Fibroblast of villous mesenchyme (primary cell): ENCODE data around the gene TLE3. TPM values are rescaled to one million over a fixed set of nuclear protein-coding genes. Genes with fewer than 3 reads are reported as not detected.

Experiments used
- DNase-seq: peaks from one replicate; pipeline ENCODE4 v3.0.0-alpha.2; 2010; ENCODE audit warnings: low read depth
- H3K4me3 ChIP-seq: 2 replicates; pipeline ENCODE4 v1.5.1; 2011; ENCODE audit warnings: low read depth, mild to moderate bottlenecking, low read length
- total RNA-seq: library from RNA; depleted of rRNA; stranded (reverse); fragments of >200 nt; gene quantifications from 2 replicates; pipeline ENCODE4 v1.2.3, GENCODE V29; 2012
- TF ChIP-seq, protein P1 (sequence below): IDR thresholded peaks from 2 replicates; pipeline ENCODE4 v1.5.1; 2012; ENCODE audit warnings: low read depth, mild to moderate bottlenecking, low read length; ENCODE audit not compliant: insufficient read depth

The TLE3 gene
- total RNA-seq, 1 donor: 13.0 TPM

- DNase-seq: no peak
These were observed 6.3 kb upstream of the TLE3 start for GRCh38 chr15:70103880-70104626.

DNA sequence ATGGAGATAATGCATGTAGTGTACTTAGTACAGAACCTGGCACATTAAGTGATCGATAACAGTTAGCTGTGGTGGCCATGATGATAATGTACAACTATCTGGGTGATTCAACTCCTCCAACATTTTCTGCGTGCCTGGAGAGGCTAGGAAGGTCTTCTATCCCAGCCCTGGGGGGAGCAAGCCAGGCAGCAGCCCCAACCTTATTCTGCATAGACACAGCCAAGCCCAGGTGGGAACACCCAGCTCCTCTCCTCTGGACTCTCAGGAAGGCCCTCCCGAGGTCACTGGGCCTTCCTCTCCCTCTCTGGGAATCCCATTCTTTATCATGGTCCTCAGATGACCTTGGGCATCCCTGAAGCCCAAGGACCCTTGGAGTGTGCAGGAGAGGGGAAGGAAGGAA is 5.1 kb upstream of the TLE3 start:
- H3K4me3 ChIP-seq: no peak overlapping the region
- TF ChIP-seq, protein P1, sequence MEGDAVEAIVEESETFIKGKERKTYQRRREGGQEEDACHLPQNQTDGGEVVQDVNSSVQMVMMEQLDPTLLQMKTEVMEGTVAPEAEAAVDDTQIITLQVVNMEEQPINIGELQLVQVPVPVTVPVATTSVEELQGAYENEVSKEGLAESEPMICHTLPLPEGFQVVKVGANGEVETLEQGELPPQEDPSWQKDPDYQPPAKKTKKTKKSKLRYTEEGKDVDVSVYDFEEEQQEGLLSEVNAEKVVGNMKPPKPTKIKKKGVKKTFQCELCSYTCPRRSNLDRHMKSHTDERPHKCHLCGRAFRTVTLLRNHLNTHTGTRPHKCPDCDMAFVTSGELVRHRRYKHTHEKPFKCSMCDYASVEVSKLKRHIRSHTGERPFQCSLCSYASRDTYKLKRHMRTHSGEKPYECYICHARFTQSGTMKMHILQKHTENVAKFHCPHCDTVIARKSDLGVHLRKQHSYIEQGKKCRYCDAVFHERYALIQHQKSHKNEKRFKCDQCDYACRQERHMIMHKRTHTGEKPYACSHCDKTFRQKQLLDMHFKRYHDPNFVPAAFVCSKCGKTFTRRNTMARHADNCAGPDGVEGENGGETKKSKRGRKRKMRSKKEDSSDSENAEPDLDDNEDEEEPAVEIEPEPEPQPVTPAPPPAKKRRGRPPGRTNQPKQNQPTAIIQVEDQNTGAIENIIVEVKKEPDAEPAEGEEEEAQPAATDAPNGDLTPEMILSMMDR: no peak
- no peak for DNase-seq

More at GRCh38 chr15:70103880-70104626, 6.3 kb upstream of the TLE3 start:
- no peak overlapping the region for H3K4me3 ChIP-seq
- TF ChIP-seq, protein P1: no peak

- DNase-seq: peak; percentile 99
- TF ChIP-seq, protein P1: no peak
- H3K4me3 ChIP-seq: peak overlapping the region; percentile 39
These were observed 3.9 kb upstream of the TLE3 start for GRCh38 chr15:70101459-70102113.

DNA sequence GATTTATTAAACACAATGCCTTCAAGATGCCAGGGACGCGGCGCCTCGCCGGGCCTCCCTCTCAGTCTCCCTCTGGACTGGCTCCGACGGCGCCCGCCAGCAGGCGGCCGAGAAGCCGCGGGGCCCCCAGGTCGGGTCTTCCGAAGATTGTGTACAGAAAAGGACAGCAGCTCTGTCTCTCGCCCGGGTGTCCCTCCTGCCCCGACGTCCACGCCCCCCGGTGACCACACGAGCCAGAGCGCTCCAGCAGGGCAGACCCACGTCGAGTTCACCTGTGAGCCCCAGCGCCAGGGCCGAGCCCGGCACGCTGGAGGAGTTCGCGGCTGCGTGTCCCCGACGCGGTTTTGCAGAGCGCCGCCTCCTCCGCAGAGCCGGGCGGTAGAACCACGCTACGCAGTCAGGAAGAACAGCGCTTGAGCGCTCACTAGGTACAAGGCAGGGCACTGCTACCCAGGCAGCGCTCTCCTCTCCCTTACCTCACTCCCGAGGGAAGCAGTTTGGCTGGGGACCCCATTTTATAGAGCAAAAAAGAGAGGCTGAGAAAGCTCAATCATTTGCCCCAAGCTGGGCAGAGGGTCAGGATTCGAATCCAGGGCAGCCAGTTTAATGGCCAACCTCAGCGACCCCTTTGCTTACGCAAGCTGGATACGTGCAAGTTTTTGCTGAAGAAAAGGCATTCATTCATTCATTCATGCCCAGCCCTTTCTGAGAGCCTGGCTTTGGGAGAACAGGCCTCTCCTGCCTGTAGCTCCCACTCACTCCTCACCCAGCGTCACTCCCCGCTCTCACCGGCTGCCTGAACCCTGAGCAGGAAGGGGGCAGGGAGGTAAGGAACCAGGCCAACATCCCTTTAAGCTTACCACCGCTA is 3.0 kb upstream of the TLE3 start:
- TF ChIP-seq, protein P1: peak; percentile 46
- DNase-seq: peak; percentile 87
- peak overlapping the region; percentile 39 for H3K4me3 ChIP-seq

- TF ChIP-seq, protein P1: no peak
- peak overlapping the region; percentile 39 for H3K4me3 ChIP-seq
- no peak for DNase-seq
These were observed 2.3 kb upstream of the TLE3 start for GRCh38 chr15:70099967-70100473.

DNA sequence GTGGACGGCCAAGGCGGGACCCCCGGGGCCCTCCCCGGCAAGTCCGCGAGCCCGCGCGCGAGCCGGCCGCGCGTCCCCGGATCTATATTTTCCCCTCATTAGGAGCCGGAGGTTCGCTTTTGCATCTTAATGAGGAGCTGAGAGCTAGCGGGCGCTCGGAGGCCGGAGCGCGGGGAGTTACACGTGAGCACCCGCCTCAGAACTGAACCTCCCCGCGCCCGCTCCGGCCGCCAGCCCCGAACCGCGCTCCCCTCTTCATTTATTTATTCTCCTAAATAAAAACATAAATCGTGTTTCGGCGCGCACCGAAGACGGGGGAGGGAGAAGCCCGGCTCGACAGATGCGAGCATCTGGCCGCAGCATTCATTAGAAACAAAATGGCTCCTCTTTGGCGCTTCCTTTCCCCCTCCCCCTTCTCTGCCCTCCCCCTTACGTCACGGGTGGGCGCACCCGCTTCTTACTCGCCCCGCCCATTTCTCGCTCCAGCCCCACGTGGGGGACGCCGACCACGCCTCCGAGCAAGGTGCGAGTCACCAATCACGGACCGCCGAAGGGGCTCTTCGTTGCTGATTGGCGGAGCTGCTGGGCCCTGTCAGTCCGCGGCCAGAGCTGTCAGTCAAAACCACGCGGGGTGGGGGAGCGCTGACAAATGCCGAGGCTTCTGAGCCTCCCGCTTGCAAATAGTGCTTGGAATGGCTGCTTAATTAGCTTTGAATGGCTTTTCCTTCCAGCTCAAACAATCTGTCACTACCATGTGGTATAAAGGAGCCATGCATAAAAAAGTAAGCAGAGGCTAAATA is 1.6 kb upstream of the TLE3 start:
- H3K4me3 ChIP-seq: peak overlapping the region; percentile 94
- peak; percentile 100 for DNase-seq
- TF ChIP-seq, protein P1: no peak
